HEK293 (cell line): Measurements from ENCODE around the gene AP3S2.

ENCODE experiments used
- CTCF ChIA-PET: fragments of 350-600 bp; formaldehyde crosslinking; extraction: SDS; loops from one replicate; lab custom pipeline; 2021; ENCODE audit warnings: antibody characterized with exemption; lab: Yijun Ruan, JAX
- POLR2A ChIA-PET: fragments of 300-600 bp; formaldehyde crosslinking; extraction: SDS; loops from one replicate; lab custom pipeline; 2020; ENCODE audit warnings: antibody characterized with exemption, inconsistent platforms; lab: Yijun Ruan, JAX
- H3K27ac ChIP-seq: fragments of 200-500 bp; sonication (Bioruptor generic); 2 replicates; pipeline ENCODE4 v1.5.1; 2014; ENCODE audit warnings: low read depth, low read length, control low read depth, inconsistent platforms; ENCODE audit errors: extremely low read depth
- H3K36me3 ChIP-seq, 2 experiments: fragments of 200-500 bp in 1 of 2; sonication (Bioruptor generic) in 1 of 2; 1 replicate in 1 of 2; 2 replicates in 1 of 2; pipeline ENCODE4 v1.5.1; 2014 to 2017; ENCODE audit warnings: inconsistent platforms in 2 of 2, low read length in 2 of 2; ENCODE audit not compliant: control insufficient read depth in 2 of 2, insufficient read depth in 1 of 2
- H3K4me1 ChIP-seq: fragments of 200-500 bp; sonication (Bioruptor generic); 2 replicates; pipeline ENCODE4 v1.5.1; 2014; ENCODE audit warnings: mild to moderate bottlenecking, low read length, inconsistent platforms; ENCODE audit not compliant: control insufficient read depth, insufficient read depth
- H3K4me3 ChIP-seq: 2 replicates; pipeline ENCODE4 v1.5.1; 2011; ENCODE audit warnings: low read depth, mild to moderate bottlenecking, control low read depth, low read length, moderate library complexity
- H3K9me3 ChIP-seq: fragments of 200-500 bp; sonication (Bioruptor generic); 2 replicates; pipeline ENCODE4 v1.5.1; 2014; ENCODE audit warnings: low read depth, low read length, inconsistent platforms; ENCODE audit not compliant: control insufficient read depth, insufficient read depth
- HOXA7 ChIP-seq: sonication (generic); formaldehyde crosslinking; IDR thresholded peaks from 2 replicates; pipeline ENCODE4 v1.8.1; 2022; ENCODE audit warnings: missing genetic modification reagents, borderline replicate concordance
- REST ChIP-seq: fragments of 450-650 bp; formaldehyde crosslinking; IDR thresholded peaks from 2 replicates; pipeline ENCODE4 v1.5.1; 2016; ENCODE audit warnings: missing biosample characterization, missing genetic modification characterization
- SALL2 ChIP-seq: fragments of 450-650 bp; formaldehyde crosslinking; IDR thresholded peaks from 2 replicates; pipeline ENCODE4 v1.5.0; 2017; ENCODE audit warnings: missing biosample characterization, mild to moderate bottlenecking, missing genetic modification characterization, borderline replicate concordance
- TRIM28 ChIP-seq: IDR thresholded peaks from 2 replicates; pipeline ENCODE4 v1.6.1; 2011; ENCODE audit warnings: low read length, control low read depth, borderline replicate concordance
- ZEB2 ChIP-seq: fragments of 450-650 bp; formaldehyde crosslinking; IDR thresholded peaks from 2 replicates; pipeline ENCODE4 v1.5.1; 2016; ENCODE audit warnings: missing biosample characterization, missing genetic modification characterization
- ZIC2 ChIP-seq: fragments of 450-650 bp; formaldehyde crosslinking; IDR thresholded peaks from 2 replicates; pipeline ENCODE4 v1.5.1; 2016; ENCODE audit warnings: missing biosample characterization, missing genetic modification characterization
- ZNF132 ChIP-seq: fragments of 450-650 bp; formaldehyde crosslinking; IDR thresholded peaks from 2 replicates; pipeline ENCODE4 v1.5.1; 2017; ENCODE audit warnings: missing biosample characterization, missing genetic modification characterization, borderline replicate concordance
- ZNF23 ChIP-seq: fragments of 450-650 bp; formaldehyde crosslinking; IDR thresholded peaks from 2 replicates; pipeline ENCODE4 v1.5.1; 2016; ENCODE audit warnings: missing biosample characterization, missing genetic modification characterization, borderline replicate concordance
- ZNF274 ChIP-seq, 2 experiments: fragments of 200-500 bp in 1 of 2; fragments of 450-650 bp in 1 of 2; sonication (Bioruptor generic) in 1 of 2; formaldehyde crosslinking in 1 of 2; IDR thresholded peaks; 2 replicates each; pipeline versions ENCODE4 v1.5.1 to v1.6.1; 2014 to 2016; ENCODE audit warnings: borderline replicate concordance in 1 of 2, inconsistent platforms in 1 of 2, low read length in 1 of 2, missing biosample characterization in 1 of 2, missing genetic modification characterization in 1 of 2
- ZNF426 ChIP-seq: fragments of 450-650 bp; formaldehyde crosslinking; IDR thresholded peaks from 2 replicates; pipeline ENCODE4 v1.5.1; 2017; ENCODE audit warnings: missing biosample characterization, missing genetic modification characterization, mild to moderate bottlenecking, inconsistent platforms, moderate library complexity
- ZNF585B ChIP-seq: fragments of 450-650 bp; formaldehyde crosslinking; IDR thresholded peaks from 2 replicates; pipeline ENCODE4 v1.5.1; 2016; ENCODE audit warnings: missing biosample characterization, missing genetic modification characterization
- ZSCAN30 ChIP-seq: fragments of 450-650 bp; IDR thresholded peaks from 2 replicates; pipeline ENCODE4 v1.5.1; 2018; ENCODE audit warnings: missing biosample characterization, mild to moderate bottlenecking, missing genetic modification characterization, moderate library complexity
- ZSCAN4 ChIP-seq: fragments of 450-650 bp; formaldehyde crosslinking; IDR thresholded peaks from 2 replicates; pipeline ENCODE4 v1.5.1; 2017; ENCODE audit warnings: missing biosample characterization, missing genetic modification characterization
- TF ChIP-seq, protein P1 (sequence below): fragments of 450-650 bp; formaldehyde crosslinking; IDR thresholded peaks from 2 replicates; pipeline ENCODE4 v1.5.1; 2016; ENCODE audit warnings: missing biosample characterization, missing genetic modification characterization

AP3S2 gene

DNA sequence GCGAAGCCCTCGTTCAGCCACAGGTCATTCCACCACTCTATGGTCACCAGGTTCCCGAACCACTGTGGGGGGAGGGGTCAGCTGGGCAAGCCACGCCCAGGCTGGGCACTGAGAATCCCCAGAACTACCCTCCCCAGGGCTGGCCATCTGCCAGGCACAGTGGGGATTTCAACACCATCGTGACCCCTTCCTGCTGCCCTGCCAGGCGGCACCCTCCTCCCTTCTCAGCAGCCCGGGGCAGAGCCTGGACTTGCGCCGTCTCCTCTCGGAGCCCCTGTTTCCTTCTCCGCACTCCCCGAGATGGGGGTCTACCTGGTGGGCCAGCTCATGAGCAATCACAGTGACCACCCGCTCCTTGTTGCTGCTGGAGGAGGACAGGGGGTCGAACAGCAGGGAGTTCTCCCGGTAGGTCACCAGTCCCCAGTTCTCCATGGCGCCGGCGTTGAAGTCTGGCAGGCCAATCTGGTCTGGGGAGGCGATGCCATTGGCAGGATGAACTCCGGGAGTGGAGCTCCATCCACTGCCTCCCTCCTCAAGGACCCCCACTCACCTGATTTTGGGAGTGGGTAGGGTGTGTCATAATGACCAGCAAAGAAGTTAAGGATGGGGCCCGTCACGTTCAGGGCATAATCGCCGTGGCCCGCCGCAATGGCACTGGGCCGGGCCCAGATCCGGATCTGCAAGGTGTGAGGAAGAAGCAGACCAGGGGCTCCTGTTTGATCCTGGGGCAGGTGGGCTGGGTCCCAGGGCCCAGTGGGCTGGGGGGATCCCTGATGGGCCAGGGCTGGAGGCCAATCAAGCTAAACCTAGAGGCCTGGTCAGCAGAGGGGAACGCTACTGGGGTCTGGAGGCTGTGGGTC lies 89.6 kb downstream of the AP3S2 start:
- CTCF ChIA-PET: interaction anchor here (0.6 to 1.0 kb wide), 2 partner anchors 26 to 62 kb away, joined by 3 read pairs; no protein-coding TSS in a partner anchor
- Histone ChIP-seq H3K4me1 (no peaks in the 10 kb centered on the region), H3K27ac (no peak overlapping the region), H3K9me3 (no peaks in the 10 kb centered on the region), H3K4me3 (no peak overlapping the region), H3K36me3 (no peaks in the 10 kb centered on the region)
- POLR2A ChIA-PET: no interaction called here
- TF ChIP-seq SALL2 (tag by site-specific recombination) (no peak), ZIC2 (peak; percentile 23; the same call in 1 of the 2 replicates), ZNF23 (no peak)

GRCh38 chr15:89802986-89803824 lies 90.6 kb downstream of the AP3S2 start:
- H3K27ac ChIP-seq: no peak overlapping the region
- H3K4me3 ChIP-seq: no peak overlapping the region
- POLR2A ChIA-PET: no interaction called here
- no peaks in the 10 kb centered on the region for H3K9me3 ChIP-seq
- TF ChIP-seq ZNF426 (tag by site-specific recombination) (no peak), ZNF585B (tag by site-specific recombination) (no peak), HOXA7 (CRISPR knock-in tag) (no peak), ZSCAN30 (tag by site-specific recombination) (no peak), ZEB2 (no peak), ZNF132 (tag by site-specific recombination) (no peak), REST (tag by site-specific recombination) (no peak), ZNF274 (IDR thresholded peaks at IDR 0.05; ENCODE audit: low read length) (no peak), ZNF274 (tag by site-specific recombination; IDR thresholded peaks at IDR 0.05; ENCODE audit: borderline replicate concordance) (no peak), ZSCAN4 (tag by site-specific recombination) (no peak), TRIM28 (no peak)
- TF ChIP-seq, protein P1, sequence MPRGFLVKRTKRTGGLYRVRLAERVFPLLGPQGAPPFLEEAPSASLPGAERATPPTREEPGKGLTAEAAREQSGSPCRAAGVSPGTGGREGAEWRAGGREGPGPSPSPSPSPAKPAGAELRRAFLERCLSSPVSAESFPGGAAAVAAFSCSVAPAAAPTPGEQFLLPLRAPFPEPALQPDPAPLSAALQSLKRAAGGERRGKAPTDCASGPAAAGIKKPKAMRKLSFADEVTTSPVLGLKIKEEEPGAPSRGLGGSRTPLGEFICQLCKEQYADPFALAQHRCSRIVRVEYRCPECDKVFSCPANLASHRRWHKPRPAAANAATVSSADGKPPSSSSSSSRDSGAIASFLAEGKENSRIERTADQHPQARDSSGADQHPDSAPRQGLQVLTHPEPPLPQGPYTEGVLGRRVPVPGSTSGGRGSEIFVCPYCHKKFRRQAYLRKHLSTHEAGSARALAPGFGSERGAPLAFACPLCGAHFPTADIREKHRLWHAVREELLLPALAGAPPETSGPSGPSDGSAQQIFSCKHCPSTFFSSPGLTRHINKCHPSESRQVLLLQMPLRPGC (tag by site-specific recombination): no peak
- H3K36me3 ChIP-seq: no peaks in the 10 kb centered on the region
- CTCF ChIA-PET: interaction anchor here (0.6 to 1.2 kb wide), 3 partner anchors 26 to 61 kb away, joined by 3 to 4 read pairs (median 3); no protein-coding TSS in a partner anchor
- H3K4me1 ChIP-seq: no peaks in the 10 kb centered on the region
